Activated CD8-positive, alpha-beta memory T cell treated with anti-CD3 and anti-CD28 coated beads, Interleukin-2, amount 10 ng/mL, durations not matched to agents 7 days and 5 days (primary cell): ENCODE measurements around the gene AQP2. TPM values are rescaled to one million over a fixed set of nuclear protein-coding genes. Genes with fewer than 3 reads are reported as not detected.
"Not testable (repeated sequence)": the region's sequence is repeated elsewhere in the genome, so short reads cannot be mapped to it uniquely, and the experiment has no call there.

Experiments
- ATAC-seq: fragments of 150-1000 bp; cut with Tn5 transposase; one replicate; pipeline ENCODE4 v1.10.0; 2021; ENCODE audit warnings: moderate library complexity
- CTCF ChIA-PET: fragments of 350-600 bp; sonication (Branson Sonifier 250); formaldehyde crosslinking; loops from one replicate; lab custom pipeline; 2021; ENCODE audit warnings: antibody characterized with exemption; lab: Charles Lee
- DNase-seq: peaks from one replicate; pipeline ENCODE4 v3.0.0-alpha.2; 2020
- H3K27ac Mint-ChIP-seq: one replicate; pipeline ENCODE4 v1.8.0; 2021; ENCODE audit warnings: mild to moderate bottlenecking, mixed read lengths
- H3K27me3 Mint-ChIP-seq: one replicate; pipeline ENCODE4 v1.8.0; 2021; ENCODE audit warnings: mixed read lengths
- H3K36me3 Mint-ChIP-seq: one replicate; pipeline ENCODE4 v1.8.0; 2021; ENCODE audit warnings: mild to moderate bottlenecking, mixed read lengths
- H3K4me1 Mint-ChIP-seq: one replicate; pipeline ENCODE4 v1.8.0; 2021; ENCODE audit warnings: mixed read lengths
- H3K4me3 Mint-ChIP-seq: one replicate; pipeline ENCODE4 v1.8.0; 2021; ENCODE audit warnings: mild to moderate bottlenecking, moderate library complexity, mixed read lengths
- H3K9me3 Mint-ChIP-seq: one replicate; pipeline ENCODE4 v1.8.0; 2022; ENCODE audit warnings: low read depth, mixed read lengths
- total RNA-seq, 2 experiments: library from RNA; stranded (reverse); gene quantifications; one replicate each; pipeline ENCODE4 v1.2.3, GENCODE V29; 2021

The AQP2 gene
- total RNA-seq, 2 experiments from 2014 or later, result not detected

DNA sequence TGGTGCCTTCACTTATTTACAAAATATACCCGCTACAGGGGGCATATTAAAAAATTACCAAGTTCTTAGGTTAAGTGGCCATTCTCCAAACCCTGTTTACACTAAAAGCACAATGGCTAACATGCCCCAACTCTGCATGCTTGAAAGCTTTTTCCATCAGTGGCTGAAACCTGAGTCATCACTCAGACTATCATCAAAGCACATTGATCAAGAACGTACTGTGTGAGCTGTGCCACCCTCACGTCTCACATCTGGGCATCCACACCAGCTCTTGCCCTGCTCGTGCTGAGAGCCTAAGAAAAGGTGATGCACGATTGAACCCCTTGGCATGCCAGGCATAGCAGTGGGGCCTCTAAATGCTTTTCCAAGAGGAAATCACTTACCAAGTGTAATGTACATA, 35.4 kb downstream of the AQP2 start:
- H3K27me3 Mint-ChIP-seq, result no peaks in the 10 kb centered on the region
- no peaks in the 10 kb centered on the region for H3K9me3 Mint-ChIP-seq
- no peak overlapping the region for H3K4me3 Mint-ChIP-seq
- no peaks in the 10 kb centered on the region for H3K4me1 Mint-ChIP-seq
- no peak overlapping the region for H3K27ac Mint-ChIP-seq
- DNase-seq (no peak), ATAC-seq (no peak)
- H3K36me3 Mint-ChIP-seq, result peaks cover 38% of the 10 kb centered on the region
- CTCF ChIA-PET, result interaction anchor here (0.8 to 13.7 kb wide), 5 partner anchors 9 to 53 kb away, joined by 3 to 140 read pairs (median 5); no protein-coding TSS in a partner anchor

DNA sequence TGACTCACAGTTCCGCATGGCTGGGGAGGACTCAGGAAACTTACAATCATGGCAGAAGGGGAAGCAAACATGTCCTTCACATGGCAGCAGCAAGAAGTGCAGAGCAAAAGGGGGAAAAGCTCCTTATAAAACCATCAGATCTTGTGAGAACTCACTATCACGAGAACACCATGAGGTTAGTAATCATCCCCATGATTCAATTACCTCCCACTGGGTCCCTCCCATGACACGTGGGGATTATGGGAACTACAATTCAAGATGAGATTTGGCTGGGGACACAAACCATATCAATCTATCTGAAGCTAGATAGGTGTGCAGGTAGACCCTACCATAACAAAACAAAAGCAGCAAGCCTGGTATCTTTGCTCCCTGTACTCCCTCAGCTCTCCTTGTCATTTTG, 35.9 kb downstream of the AQP2 start:
- DNase-seq, H3K9me3 Mint-ChIP-seq: not testable (repeated sequence)

DNA sequence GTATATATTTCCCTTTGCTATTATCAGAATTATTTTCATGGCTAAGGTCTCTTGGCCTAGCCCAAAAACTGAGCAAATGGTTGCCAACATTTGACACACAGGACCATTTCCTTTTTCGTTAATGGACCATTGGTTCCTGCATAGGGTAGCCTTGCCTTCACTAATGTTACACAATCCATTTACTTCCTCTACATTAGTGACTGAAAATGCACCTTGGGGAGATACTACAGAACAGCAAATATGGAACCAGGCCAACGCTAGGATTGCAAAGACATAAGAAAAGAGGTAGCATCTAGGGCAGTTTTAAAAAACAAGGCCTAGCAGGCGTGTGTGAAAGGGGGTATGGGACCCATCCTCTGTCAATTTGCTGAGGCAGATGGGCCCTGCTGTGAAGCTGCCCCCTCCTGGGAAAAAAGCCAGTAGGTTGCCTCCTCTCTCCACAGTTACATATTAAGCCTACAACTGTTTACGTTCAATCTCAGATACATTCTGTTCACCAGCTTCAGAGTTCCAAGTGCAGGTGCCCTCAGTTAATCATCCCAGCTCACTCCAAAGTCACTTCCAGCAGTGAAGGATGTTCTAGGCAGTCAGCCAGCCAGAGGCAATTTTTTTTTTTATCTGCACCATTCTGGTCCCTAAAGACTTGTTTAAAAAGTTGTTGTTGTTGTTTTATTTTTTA, 37.2 kb downstream of the AQP2 start:
- ATAC-seq (no peak), DNase-seq (no peak)
- H3K4me1 Mint-ChIP-seq, result no peaks in the 10 kb centered on the region
- no peak overlapping the region for H3K27ac Mint-ChIP-seq
- no peaks in the 10 kb centered on the region for H3K9me3 Mint-ChIP-seq
- peaks cover 47% of the 10 kb centered on the region for H3K36me3 Mint-ChIP-seq
- CTCF ChIA-PET, result interaction anchor here (1.1 to 2.3 kb wide), 2 partner anchors 21 to 52 kb away, joined by 3 to 11 read pairs; no protein-coding TSS in a partner anchor
- no peaks in the 10 kb centered on the region for H3K27me3 Mint-ChIP-seq
- H3K4me3 Mint-ChIP-seq, result no peak overlapping the region

More for the DNA sequence above, 35.9 kb downstream of the AQP2 start:
- H3K4me3 Mint-ChIP-seq, ATAC-seq, H3K4me1 Mint-ChIP-seq, H3K27me3 Mint-ChIP-seq, H3K27ac Mint-ChIP-seq: not testable (repeated sequence)
- CTCF ChIA-PET, result interaction anchor here (1.0 to 13.7 kb wide), 4 partner anchors 8 to 40 kb away, joined by 5 to 140 read pairs (median 5); no protein-coding TSS in a partner anchor
- peaks cover 38% of the 10 kb centered on the region for H3K36me3 Mint-ChIP-seq

DNA sequence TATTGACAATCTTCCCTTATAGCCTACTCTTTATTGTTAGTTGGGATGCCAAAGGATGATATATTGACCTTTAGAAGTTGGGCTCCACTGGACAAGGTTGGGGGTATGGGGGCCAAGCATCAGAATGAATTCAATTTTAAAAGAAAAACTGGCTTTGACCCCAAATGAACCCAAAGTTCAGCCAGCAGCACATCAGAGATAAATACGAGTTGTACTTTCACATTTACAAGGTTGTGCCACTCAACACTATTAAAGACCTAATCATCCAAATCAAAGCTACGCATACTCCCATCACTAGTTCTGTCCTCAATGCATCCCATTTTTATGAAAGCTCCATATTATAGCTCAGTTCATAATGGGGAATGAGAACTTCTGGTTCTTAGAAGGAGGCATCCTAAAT, 38.9 kb downstream of the AQP2 start:
- H3K9me3 Mint-ChIP-seq, H3K4me1 Mint-ChIP-seq, ATAC-seq, H3K27me3 Mint-ChIP-seq, H3K4me3 Mint-ChIP-seq, DNase-seq, H3K27ac Mint-ChIP-seq: not testable (repeated sequence)
- peaks cover 56% of the 10 kb centered on the region for H3K36me3 Mint-ChIP-seq
- CTCF ChIA-PET, result interaction anchor here (0.9 to 2.9 kb wide), 6 partner anchors 10 to 99 kb away, joined by 3 to 11 read pairs (median 6); no protein-coding TSS in a partner anchor

DNA sequence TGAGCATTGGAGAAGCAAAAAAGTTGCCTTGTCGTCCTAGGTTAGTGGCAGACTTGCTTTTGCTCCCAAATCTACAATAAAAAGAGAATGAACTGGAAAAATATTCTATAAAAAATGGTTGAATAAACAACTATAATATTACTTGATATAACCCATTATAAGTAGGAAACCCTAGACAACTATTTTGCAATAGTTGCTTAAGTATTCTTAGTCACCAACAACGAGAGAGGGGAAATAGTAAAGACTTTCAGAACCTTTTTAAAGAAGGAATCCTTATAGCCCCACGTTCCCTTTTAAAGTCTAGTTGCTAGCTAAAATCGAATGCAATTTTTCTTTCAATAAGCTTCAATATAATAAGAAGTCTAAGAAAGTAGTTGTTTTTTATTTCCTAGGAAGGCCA, 39.7 kb downstream of the AQP2 start:
- Mint-ChIP-seq H3K27ac (no peak overlapping the region), H3K4me3 (no peak overlapping the region), H3K27me3 (no peaks in the 10 kb centered on the region), H3K36me3 (peaks cover 60% of the 10 kb centered on the region), H3K9me3 (no peaks in the 10 kb centered on the region), H3K4me1 (no peaks in the 10 kb centered on the region)
- no peak for ATAC-seq
- CTCF ChIA-PET, result interaction anchor here (0.8 to 2.9 kb wide), 3 partner anchors 23 to 65 kb away, joined by 3 to 9 read pairs (median 9); no protein-coding TSS in a partner anchor
- DNase-seq, result no peak

GRCh38 chr12:49998453-49998852, 47.9 kb downstream of the AQP2 start:
- CTCF ChIA-PET, result no interaction called here
- Mint-ChIP-seq H3K9me3 (no peaks in the 10 kb centered on the region), H3K27ac (no peak overlapping the region), H3K27me3 (no peaks in the 10 kb centered on the region), H3K4me3 (no peak overlapping the region), H3K36me3 (peaks cover 62% of the 10 kb centered on the region), H3K4me1 (no peaks in the 10 kb centered on the region)
- no peak for ATAC-seq
- no peak for DNase-seq

DNA sequence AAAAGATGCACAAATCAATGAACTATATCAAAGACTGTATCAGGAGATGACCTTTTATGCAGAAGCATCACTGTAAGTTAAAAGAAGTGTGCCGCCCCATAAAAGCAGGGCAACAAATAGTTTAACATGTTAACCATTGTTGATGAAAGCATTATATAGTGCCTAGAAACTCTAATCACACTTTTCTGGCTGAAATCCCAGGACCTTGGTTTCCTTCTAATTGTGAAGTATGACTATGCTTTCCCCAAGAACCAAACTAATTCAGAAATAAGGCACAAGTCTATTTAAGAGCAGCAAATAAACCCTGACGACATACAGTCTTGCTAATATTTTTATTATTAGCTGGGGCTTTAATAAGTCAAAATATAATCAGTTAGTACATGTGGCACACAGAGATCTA, 53.1 kb downstream of the AQP2 start:
- H3K9me3 Mint-ChIP-seq, result no peaks in the 10 kb centered on the region
- no peak overlapping the region for H3K4me3 Mint-ChIP-seq
- H3K36me3 Mint-ChIP-seq, result peaks cover 64% of the 10 kb centered on the region
- peaks cover 3% of the 10 kb centered on the region for H3K4me1 Mint-ChIP-seq
- DNase-seq, result no peak
- CTCF ChIA-PET, result interaction anchor here (0.7 to 2.0 kb wide), 4 partner anchors 11 to 37 kb away, joined by 3 to 7 read pairs (median 5); no protein-coding TSS in a partner anchor
- H3K27me3 Mint-ChIP-seq, result no peaks in the 10 kb centered on the region
- H3K27ac Mint-ChIP-seq, result no peak overlapping the region
- ATAC-seq, result no peak

DNA sequence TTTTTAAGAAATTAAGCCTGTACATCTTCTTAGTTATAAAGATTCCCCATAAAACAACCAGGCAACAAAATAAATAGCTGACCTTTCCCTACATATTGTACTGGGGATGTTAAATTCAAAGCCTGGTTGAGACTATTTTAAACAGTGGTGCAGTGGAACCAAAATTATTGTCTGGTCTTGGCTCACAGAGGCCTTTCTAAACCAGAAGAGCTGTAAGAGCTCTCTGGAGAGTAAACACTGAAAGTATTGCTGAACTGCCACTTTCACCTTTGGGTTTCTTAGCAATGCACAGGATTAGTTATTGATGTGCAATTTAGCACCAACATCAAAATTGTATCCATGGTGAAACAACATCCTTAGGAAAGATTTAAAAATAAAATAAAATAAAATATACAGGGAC, 54.2 kb downstream of the AQP2 start:
- CTCF ChIA-PET, result interaction anchor here (1.5 to 2.0 kb wide), 3 partner anchors 13 to 51 kb away, joined by 3 to 7 read pairs (median 6); no protein-coding TSS in a partner anchor
- H3K4me3 Mint-ChIP-seq, result no peak overlapping the region
- peaks cover 60% of the 10 kb centered on the region for H3K36me3 Mint-ChIP-seq
- no peak for ATAC-seq
- no peaks in the 10 kb centered on the region for H3K27me3 Mint-ChIP-seq
- H3K9me3 Mint-ChIP-seq, result no peaks in the 10 kb centered on the region
- peaks cover 8% of the 10 kb centered on the region for H3K4me1 Mint-ChIP-seq
- no peak overlapping the region for H3K27ac Mint-ChIP-seq
- DNase-seq, result no peak

DNA sequence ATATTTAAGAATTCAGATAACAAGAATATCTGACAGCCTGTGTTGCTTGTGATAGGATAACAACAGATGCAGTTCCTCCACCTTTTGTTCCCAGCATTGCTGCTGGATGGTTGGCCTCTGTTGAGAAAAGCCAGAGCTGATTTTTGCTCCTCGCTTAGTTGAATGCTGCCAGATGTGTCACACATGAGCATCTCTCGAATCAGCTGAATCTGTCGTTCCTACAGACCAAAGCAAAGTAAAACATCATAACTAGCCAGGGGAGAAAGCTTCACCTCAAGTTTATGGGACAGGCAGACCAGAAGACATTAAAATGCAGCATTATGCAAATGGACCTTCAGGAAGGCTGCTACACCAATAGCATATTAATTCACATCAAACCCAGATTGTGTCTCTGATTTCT, 54.6 kb downstream of the AQP2 start:
- ATAC-seq, result no peak
- Mint-ChIP-seq H3K27ac (no peak overlapping the region), H3K27me3 (no peaks in the 10 kb centered on the region), H3K36me3 (peaks cover 61% of the 10 kb centered on the region), H3K9me3 (no peaks in the 10 kb centered on the region), H3K4me3 (no peak overlapping the region), H3K4me1 (peaks cover 8% of the 10 kb centered on the region)
- no peak for DNase-seq
- CTCF ChIA-PET, result interaction anchor here (1.1 to 2.0 kb wide), 4 partner anchors 12 to 51 kb away, joined by 3 to 7 read pairs (median 4); no protein-coding TSS in a partner anchor

DNA sequence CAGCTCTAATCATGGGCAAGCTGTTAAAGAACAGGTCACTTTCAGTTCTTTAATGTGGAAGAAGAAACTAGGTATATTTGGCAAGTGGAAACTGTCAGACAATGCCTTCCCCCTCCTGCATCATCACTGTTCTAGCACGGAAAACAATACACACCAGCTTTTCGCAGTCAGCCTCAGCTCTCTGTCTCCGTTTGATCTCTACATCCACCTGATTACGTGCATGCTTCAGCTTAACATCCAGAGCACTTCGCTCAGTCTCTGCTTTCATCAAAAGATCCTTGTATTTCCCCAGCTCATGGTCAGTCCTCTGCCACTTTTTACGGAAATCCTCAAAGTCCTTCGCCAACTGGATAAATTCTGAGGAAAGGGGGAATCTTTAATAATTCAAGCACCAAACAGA, 55.7 kb downstream of the AQP2 start:
- CTCF ChIA-PET, result interaction anchor here (0.6 to 2.2 kb wide), 9 partner anchors 10 to 496 kb away, joined by 3 to 9 read pairs (median 3); no protein-coding TSS in a partner anchor
- ATAC-seq, result no peak
- H3K27me3 Mint-ChIP-seq, result no peaks in the 10 kb centered on the region
- peaks cover 55% of the 10 kb centered on the region for H3K36me3 Mint-ChIP-seq
- H3K4me1 Mint-ChIP-seq, result peaks cover 8% of the 10 kb centered on the region
- H3K4me3 Mint-ChIP-seq, result no peak overlapping the region
- H3K9me3 Mint-ChIP-seq, result no peaks in the 10 kb centered on the region
- no peak for DNase-seq
- H3K27ac Mint-ChIP-seq, result no peak overlapping the region

- H3K4me3 Mint-ChIP-seq, result no peak overlapping the region
- H3K9me3 Mint-ChIP-seq, result no peaks in the 10 kb centered on the region
- ATAC-seq (no peak), DNase-seq (no peak)
- H3K4me1 Mint-ChIP-seq, result peaks cover 8% of the 10 kb centered on the region
- CTCF ChIA-PET, result interaction anchor here (0.6 to 2.2 kb wide), 8 partner anchors 11 to 105 kb away, joined by 3 to 9 read pairs (median 4); partner anchors contain the start of genes COX14 and RACGAP1
- peaks cover 51% of the 10 kb centered on the region for H3K36me3 Mint-ChIP-seq
- H3K27ac Mint-ChIP-seq, result no peak overlapping the region
- no peaks in the 10 kb centered on the region for H3K27me3 Mint-ChIP-seq
Measured at GRCh38 chr12:50006754-50007442, 56.4 kb downstream of the AQP2 start.
